ENCODE results near the gene DHDDS. TPM values are rescaled to one million over a fixed set of nuclear protein-coding genes. Genes with fewer than 3 reads are reported as not detected.
A peak's percentile ranks its signal among the peaks of the same experiment; 100 is the strongest.

DHDDS gene
- total and polyA plus RNA-seq, 2 of the 13 experiments (the other 11 are each of a cell fraction or from before 2014, with no cell fraction given) = 18.9 to 28.3 TPM

DNA sequence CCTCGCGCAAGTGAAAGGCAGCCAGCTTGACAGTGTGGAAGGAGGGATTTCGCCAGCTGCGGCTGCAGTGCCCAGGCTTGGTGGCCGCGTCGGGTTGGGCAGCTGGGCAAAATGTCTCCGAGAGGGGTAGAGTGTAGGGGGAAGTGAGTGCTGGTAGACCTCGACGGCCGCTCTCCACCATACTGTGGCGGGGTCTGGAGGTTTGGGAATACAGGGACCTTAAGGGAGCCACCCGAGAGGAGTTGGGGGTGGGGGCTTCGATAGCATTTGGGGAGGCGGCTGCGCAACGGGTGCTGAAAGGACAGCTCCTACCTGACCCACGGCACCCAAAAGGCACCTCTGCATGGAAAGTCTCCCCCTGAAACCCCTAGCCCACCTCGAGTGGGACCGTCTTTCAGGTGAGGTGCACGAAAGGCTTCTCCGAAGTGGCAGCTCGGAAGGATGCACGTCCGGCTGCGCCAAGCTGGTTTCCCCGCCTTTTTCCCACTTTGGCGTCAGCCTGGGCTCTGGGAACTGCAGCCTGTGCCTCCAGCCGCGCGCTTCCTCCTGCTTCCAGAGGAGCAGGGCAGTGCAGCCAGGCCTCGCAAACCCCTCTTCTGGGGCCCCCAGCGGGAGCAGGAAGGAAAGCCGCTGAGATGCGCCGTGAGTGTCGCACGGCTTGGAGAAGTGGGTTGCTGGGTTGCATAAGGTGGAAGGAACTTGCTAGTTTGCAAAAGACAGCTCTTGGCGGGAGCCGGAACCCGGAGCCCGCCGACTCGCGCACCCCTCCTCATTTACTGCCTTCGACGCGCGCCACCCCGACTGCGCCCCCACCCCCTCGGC lies 39.6 kb downstream of the DHDDS start (continued):
- TF ChIP-seq, protein P1, sequence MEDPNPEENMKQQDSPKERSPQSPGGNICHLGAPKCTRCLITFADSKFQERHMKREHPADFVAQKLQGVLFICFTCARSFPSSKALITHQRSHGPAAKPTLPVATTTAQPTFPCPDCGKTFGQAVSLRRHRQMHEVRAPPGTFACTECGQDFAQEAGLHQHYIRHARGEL (CRISPR knock-in tag; IDR thresholded peaks at IDR 0.05) = no peak
- TF ChIP-seq PCBP1 (IDR thresholded peaks at IDR 0.05; ENCODE audit: borderline replicate concordance, low read depth, low read length) (peak; percentile 75; the same call in 1 of the 2 replicates), NCOR1 (IDR thresholded peaks at IDR 0.05; ENCODE audit: borderline replicate concordance, low read length) (no peak), U2AF2 (IDR thresholded peaks at IDR 0.05; ENCODE audit: low read depth, low read length) (no peak), ZNF720 (CRISPR knock-in tag; IDR thresholded peaks at IDR 0.05) (no peak), KLF16 (CRISPR knock-in tag; IDR thresholded peaks at IDR 0.05) (no peak), ZNF121 (CRISPR knock-in tag; IDR thresholded peaks at IDR 0.05) (peak; percentile 71), HNRNPL (IDR thresholded peaks at IDR 0.05; ENCODE audit: low read depth, low read length) (0 out of 2 replicates have a peak, but pooled peaks have one; percentile 52), HIC2 (CRISPR knock-in tag; IDR thresholded peaks at IDR 0.05; ENCODE audit: low read depth) (peak; percentile 46; the same call in 1 of the 2 replicates), TCF7 (IDR thresholded peaks at IDR 0.05; ENCODE audit: low read depth) (no peak), PREB (CRISPR knock-in tag; IDR thresholded peaks at IDR 0.05) (0 out of 2 replicates have a peak, but pooled peaks have one; percentile 46), ZNF891 (CRISPR knock-in tag; IDR thresholded peaks at IDR 0.05) (no peak), NR2F1 (CRISPR knock-in tag; IDR thresholded peaks at IDR 0.05) (no peak), DR1 (CRISPR knock-in tag; IDR thresholded peaks at IDR 0.05) (no peak), SAFB2 (CRISPR knock-in tag; IDR thresholded peaks at IDR 0.05; ENCODE audit: borderline replicate concordance, low read depth) (0 out of 2 replicates have a peak, but pooled peaks have one; percentile 66), MIER3 (CRISPR knock-in tag; IDR thresholded peaks at IDR 0.05; ENCODE audit: borderline replicate concordance) (no peak), ARHGAP35 (CRISPR knock-in tag; IDR thresholded peaks at IDR 0.05; ENCODE audit: borderline replicate concordance) (no peak; the same call in 1 of the 2 replicates), NFRKB (IDR thresholded peaks at IDR 0.05) (no peak), IRF9 (CRISPR knock-in tag; IDR thresholded peaks at IDR 0.05; ENCODE audit: borderline replicate concordance) (0 out of 2 replicates have a peak, but pooled peaks have one; percentile 9)
- TF ChIP-seq, protein P2, sequence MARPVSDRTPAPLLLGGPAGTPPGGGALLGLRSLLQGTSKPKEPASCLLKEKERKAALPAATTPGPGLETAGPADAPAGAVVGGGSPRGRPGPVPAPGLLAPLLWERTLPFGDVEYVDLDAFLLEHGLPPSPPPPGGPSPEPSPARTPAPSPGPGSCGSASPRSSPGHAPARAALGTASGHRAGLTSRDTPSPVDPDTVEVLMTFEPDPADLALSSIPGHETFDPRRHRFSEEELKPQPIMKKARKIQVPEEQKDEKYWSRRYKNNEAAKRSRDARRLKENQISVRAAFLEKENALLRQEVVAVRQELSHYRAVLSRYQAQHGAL (CRISPR knock-in tag; IDR thresholded peaks at IDR 0.05; ENCODE audit: not compliant biosample characterization) = no peak
